ENCODE measurements around the gene GRID1. TPM values are rescaled to one million over a fixed set of nuclear protein-coding genes. Genes with fewer than 3 reads are reported as not detected.

GRID1 gene
- total and polyA plus RNA-seq, 9 of the 15 experiments (the other 6 are each of a cell fraction or from before 2014, with no cell fraction given), result 0.01 to 7.2 (median 1.2) TPM

GRCh38 chr10:85864868-85865526 is 501.6 kb downstream of the GRID1 start:
- H3K4me3 ChIP-seq, result no peak overlapping the region
- H3K9me1 ChIP-seq (ENCODE audit: control insufficient read depth, insufficient read depth, low read length), result no peaks in the 10 kb centered on the region
- H2AFZ ChIP-seq (ENCODE audit: low read depth, low read length), result no peak overlapping the region
- no peaks in the 10 kb centered on the region for H3K9me3 ChIP-seq (replicated peaks; ENCODE audit: control insufficient read depth, insufficient read depth, low read depth, low read length)
- ChIA-PET POLR2A (interaction anchor here (0.6 kb wide), 1 partner anchor 1130 kb away, joined by 4 read pairs; no protein-coding TSS in a partner anchor), CTCF (ENCODE audit: low intra/inter-chr PET ratio) (no interaction called here)
- no peak overlapping the region for H3K27ac ChIP-seq (ENCODE audit: extremely low read depth, low read depth, low read length)
- H3K4me2 ChIP-seq (ENCODE audit: insufficient read depth, low read length), result no peak overlapping the region
- BruUV-seq (replicated peaks), result no TSS peak
- 3% methylated on average over 3 of the region's 3 CpGs for WGBS (ENCODE audit: insufficient coverage, low coverage, missing lambda C conversion rate)
- no peaks in the 10 kb centered on the region; the same call in 1 of the 2 replicates for H4K20me1 ChIP-seq (replicated peaks; ENCODE audit: control insufficient read depth, insufficient read depth, low read length)
- in situ Hi-C loops (cut with MboI) (no loop called here), intact Hi-C loops (cut with micrococcal nuclease) (no loop called here)
- no peaks in the 10 kb centered on the region for H3K79me2 ChIP-seq (ENCODE audit: control insufficient read depth, insufficient read depth, low read length)
- no peaks in the 10 kb centered on the region for H3K36me3 ChIP-seq (ENCODE audit: control insufficient read depth, insufficient read depth, low read length)
- no peak overlapping the region for H3K9ac ChIP-seq (ENCODE audit: insufficient read depth in 1 of 2, low read depth in 2 of 2, low read length in 2 of 2)
- FAIRE-seq, result no peak
- H3K4me1 ChIP-seq (replicated peaks in 1 of 2; ENCODE audit: control insufficient read depth in 2 of 2, insufficient read depth in 2 of 2, low read length in 2 of 2), result no peaks in the 10 kb centered on the region; a peak in 1 of 5 replicates
- ATAC-seq, result no peak
- no peak for DNase-seq (ENCODE audit: extremely low read depth in 1 of 4, low spot score in 3 of 4)
- H3K27me3 ChIP-seq (ENCODE audit: control insufficient read depth in 2 of 2, insufficient read depth in 2 of 2, low read length in 2 of 2), result no peaks in the 10 kb centered on the region
- TF ChIP-seq, protein P1, sequence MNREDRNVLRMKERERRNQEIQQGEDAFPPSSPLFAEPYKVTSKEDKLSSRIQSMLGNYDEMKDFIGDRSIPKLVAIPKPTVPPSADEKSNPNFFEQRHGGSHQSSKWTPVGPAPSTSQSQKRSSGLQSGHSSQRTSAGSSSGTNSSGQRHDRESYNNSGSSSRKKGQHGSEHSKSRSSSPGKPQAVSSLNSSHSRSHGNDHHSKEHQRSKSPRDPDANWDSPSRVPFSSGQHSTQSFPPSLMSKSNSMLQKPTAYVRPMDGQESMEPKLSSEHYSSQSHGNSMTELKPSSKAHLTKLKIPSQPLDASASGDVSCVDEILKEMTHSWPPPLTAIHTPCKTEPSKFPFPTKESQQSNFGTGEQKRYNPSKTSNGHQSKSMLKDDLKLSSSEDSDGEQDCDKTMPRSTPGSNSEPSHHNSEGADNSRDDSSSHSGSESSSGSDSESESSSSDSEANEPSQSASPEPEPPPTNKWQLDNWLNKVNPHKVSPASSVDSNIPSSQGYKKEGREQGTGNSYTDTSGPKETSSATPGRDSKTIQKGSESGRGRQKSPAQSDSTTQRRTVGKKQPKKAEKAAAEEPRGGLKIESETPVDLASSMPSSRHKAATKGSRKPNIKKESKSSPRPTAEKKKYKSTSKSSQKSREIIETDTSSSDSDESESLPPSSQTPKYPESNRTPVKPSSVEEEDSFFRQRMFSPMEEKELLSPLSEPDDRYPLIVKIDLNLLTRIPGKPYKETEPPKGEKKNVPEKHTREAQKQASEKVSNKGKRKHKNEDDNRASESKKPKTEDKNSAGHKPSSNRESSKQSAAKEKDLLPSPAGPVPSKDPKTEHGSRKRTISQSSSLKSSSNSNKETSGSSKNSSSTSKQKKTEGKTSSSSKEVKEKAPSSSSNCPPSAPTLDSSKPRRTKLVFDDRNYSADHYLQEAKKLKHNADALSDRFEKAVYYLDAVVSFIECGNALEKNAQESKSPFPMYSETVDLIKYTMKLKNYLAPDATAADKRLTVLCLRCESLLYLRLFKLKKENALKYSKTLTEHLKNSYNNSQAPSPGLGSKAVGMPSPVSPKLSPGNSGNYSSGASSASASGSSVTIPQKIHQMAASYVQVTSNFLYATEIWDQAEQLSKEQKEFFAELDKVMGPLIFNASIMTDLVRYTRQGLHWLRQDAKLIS (CRISPR knock-in tag; IDR thresholded peaks at IDR 0.05), result no peak
- TF ChIP-seq ZNF584 (CRISPR knock-in tag; IDR thresholded peaks at IDR 0.05; ENCODE audit: low read depth) (no peak), SMAD3 (CRISPR knock-in tag; conservative IDR thresholded peaks at IDR 0.05) (no peak), WHSC1 (IDR thresholded peaks at IDR 0.05; ENCODE audit: low read length) (no peak), ZNF263 (CRISPR knock-in tag; IDR thresholded peaks at IDR 0.05; ENCODE audit: borderline replicate concordance) (no peak), CBFA2T2 (conservative IDR thresholded peaks at IDR 0.05) (no peak), ZNF778 (CRISPR knock-in tag; IDR thresholded peaks at IDR 0.05) (no peak), IRF9 (tag; IDR thresholded peaks at IDR 0.05) (no peak), NFATC3 (IDR thresholded peaks at IDR 0.05) (no peak)
- TF ChIP-seq, protein P2, sequence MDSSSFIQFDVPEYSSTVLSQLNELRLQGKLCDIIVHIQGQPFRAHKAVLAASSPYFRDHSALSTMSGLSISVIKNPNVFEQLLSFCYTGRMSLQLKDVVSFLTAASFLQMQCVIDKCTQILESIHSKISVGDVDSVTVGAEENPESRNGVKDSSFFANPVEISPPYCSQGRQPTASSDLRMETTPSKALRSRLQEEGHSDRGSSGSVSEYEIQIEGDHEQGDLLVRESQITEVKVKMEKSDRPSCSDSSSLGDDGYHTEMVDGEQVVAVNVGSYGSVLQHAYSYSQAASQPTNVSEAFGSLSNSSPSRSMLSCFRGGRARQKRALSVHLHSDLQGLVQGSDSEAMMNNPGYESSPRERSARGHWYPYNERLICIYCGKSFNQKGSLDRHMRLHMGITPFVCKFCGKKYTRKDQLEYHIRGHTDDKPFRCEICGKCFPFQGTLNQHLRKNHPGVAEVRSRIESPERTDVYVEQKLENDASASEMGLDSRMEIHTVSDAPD (CRISPR knock-in tag; IDR thresholded peaks at IDR 0.05), result no peak
